DOHH2 (cell line): ENCODE results near the gene NDRG3.

ENCODE experiments used
- H3F3A ChIP-seq: fragments of 200-600 bp; sonication (generic), shearing (Covaris generic); 2 replicates; pipeline ENCODE4 v1.6.0; 2016; ENCODE audit warnings: antibody characterized with exemption, mild to moderate bottlenecking; ENCODE audit not compliant: control insufficient read depth, insufficient read depth
- H3K27ac ChIP-seq: fragments of 200-600 bp; sonication (generic); 2 replicates; pipeline ENCODE4 v1.5.1; 2014; ENCODE audit warnings: low read depth, mild to moderate bottlenecking, low read length, moderate library complexity
- H3K27me3 ChIP-seq: fragments of 200-600 bp; sonication (generic); 2 replicates; pipeline ENCODE4 v1.6.1; 2014; ENCODE audit warnings: mild to moderate bottlenecking, low read length, mixed read lengths; ENCODE audit not compliant: control insufficient read depth
- H3K36me3 ChIP-seq: fragments of 200-600 bp; sonication (generic); 2 replicates; pipeline ENCODE4 v1.6.1; 2014; ENCODE audit warnings: mild to moderate bottlenecking, low read length, moderate library complexity, mixed read lengths; ENCODE audit not compliant: control insufficient read depth
- H3K4me1 ChIP-seq: fragments of 200-600 bp; sonication (generic); 2 replicates; pipeline ENCODE4 v1.6.1; 2014; ENCODE audit warnings: mild to moderate bottlenecking, low read length, mixed read lengths; ENCODE audit not compliant: control insufficient read depth
- H3K4me2 ChIP-seq: fragments of 200-600 bp; sonication (generic); 2 replicates; pipeline ENCODE4 v1.6.0; 2014; ENCODE audit warnings: mild to moderate bottlenecking, low read length, moderate library complexity
- H3K4me3 ChIP-seq: fragments of 200-600 bp; sonication (generic); 2 replicates; pipeline ENCODE4 v1.5.1; 2014; ENCODE audit warnings: mild to moderate bottlenecking, low read length, mixed read lengths
- H3K79me2 ChIP-seq: fragments of 200-600 bp; sonication (generic); 2 replicates; pipeline ENCODE4 v1.6.1; 2014; ENCODE audit warnings: mild to moderate bottlenecking, low read length, mixed read lengths; ENCODE audit not compliant: control insufficient read depth
- H3K9me2 ChIP-seq: fragments of 200-600 bp; sonication (generic); replicated peaks from 2 replicates; pipeline ENCODE4 v1.6.1; 2014; ENCODE audit warnings: mild to moderate bottlenecking, low read length, mixed read lengths; ENCODE audit not compliant: control insufficient read depth
- H3K9me3 ChIP-seq: fragments of 200-600 bp; sonication (generic); 2 replicates; pipeline ENCODE4 v1.6.1; 2014; ENCODE audit warnings: antibody characterized with exemption, low read length, mixed read lengths; ENCODE audit not compliant: control insufficient read depth, insufficient read depth
- H4K20me1 ChIP-seq: fragments of 200-600 bp; sonication (generic); 2 replicates; pipeline ENCODE4 v1.6.0; 2014; ENCODE audit warnings: low read depth, mild to moderate bottlenecking, antibody characterized with exemption, low read length, moderate library complexity; ENCODE audit not compliant: control insufficient read depth, insufficient read depth
- EZH2phosphoT487 ChIP-seq: fragments of 200-600 bp; sonication (generic); IDR thresholded peaks from 2 replicates; pipeline ENCODE4 v1.6.1; 2017; ENCODE audit warnings: borderline replicate concordance, mild to moderate bottlenecking, antibody characterized with exemption, low read length, moderate library complexity, mixed read lengths
- TF ChIP-seq, protein P1 (sequence below): fragments of 200-600 bp; sonication (generic); IDR thresholded peaks from one replicate; pipeline ENCODE4 v1.5.1; 2014; ENCODE audit warnings: antibody characterized with exemption, mild to moderate bottlenecking, low read depth, low read length; ENCODE audit not compliant: poor library complexity, severe bottlenecking

The NDRG3 gene

GRCh38 chr20:36745927-36746659 is at the start of gene NDRG3:
TSS of gene NDRG3 (minus strand) at chr20:36746090. CDS start at chr20:36721735, 24,355 bp downstream.
- peaks cover 4% of the 10 kb centered on the region for H3K36me3 ChIP-seq
- peak within 1 kb of the TSS; percentile 80 for H3K4me3 ChIP-seq
- peaks cover 18% of the 10 kb centered on the region for H3K4me1 ChIP-seq
- peaks cover 24% of the 10 kb centered on the region for H3F3A ChIP-seq
- H4K20me1 ChIP-seq: no peaks in the 10 kb centered on the region
- TF ChIP-seq EZH2phosphoT487: no peak
- TF ChIP-seq, protein P1, sequence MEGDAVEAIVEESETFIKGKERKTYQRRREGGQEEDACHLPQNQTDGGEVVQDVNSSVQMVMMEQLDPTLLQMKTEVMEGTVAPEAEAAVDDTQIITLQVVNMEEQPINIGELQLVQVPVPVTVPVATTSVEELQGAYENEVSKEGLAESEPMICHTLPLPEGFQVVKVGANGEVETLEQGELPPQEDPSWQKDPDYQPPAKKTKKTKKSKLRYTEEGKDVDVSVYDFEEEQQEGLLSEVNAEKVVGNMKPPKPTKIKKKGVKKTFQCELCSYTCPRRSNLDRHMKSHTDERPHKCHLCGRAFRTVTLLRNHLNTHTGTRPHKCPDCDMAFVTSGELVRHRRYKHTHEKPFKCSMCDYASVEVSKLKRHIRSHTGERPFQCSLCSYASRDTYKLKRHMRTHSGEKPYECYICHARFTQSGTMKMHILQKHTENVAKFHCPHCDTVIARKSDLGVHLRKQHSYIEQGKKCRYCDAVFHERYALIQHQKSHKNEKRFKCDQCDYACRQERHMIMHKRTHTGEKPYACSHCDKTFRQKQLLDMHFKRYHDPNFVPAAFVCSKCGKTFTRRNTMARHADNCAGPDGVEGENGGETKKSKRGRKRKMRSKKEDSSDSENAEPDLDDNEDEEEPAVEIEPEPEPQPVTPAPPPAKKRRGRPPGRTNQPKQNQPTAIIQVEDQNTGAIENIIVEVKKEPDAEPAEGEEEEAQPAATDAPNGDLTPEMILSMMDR: no peak
- H3K9me2 ChIP-seq: no peaks in the 10 kb centered on the region
- peaks cover 3% of the 10 kb centered on the region for H3K79me2 ChIP-seq
- H3K4me2 ChIP-seq: peak within 1 kb of the TSS; percentile 98
- no peaks in the 10 kb centered on the region for H3K27me3 ChIP-seq
- H3K27ac ChIP-seq: peak within 1 kb of the TSS; percentile 59
- H3K9me3 ChIP-seq: no peaks in the 10 kb centered on the region

GRCh38 chr20:36794116-36794474 is 48.2 kb upstream of the NDRG3 start:
- peaks cover 8% of the 10 kb centered on the region for H3K4me1 ChIP-seq
- no peaks in the 10 kb centered on the region for H3K9me2 ChIP-seq
- H4K20me1 ChIP-seq: no peaks in the 10 kb centered on the region
- no peak overlapping the region for H3K27ac ChIP-seq
- no peaks in the 10 kb centered on the region for H3K27me3 ChIP-seq
- H3K9me3 ChIP-seq: no peaks in the 10 kb centered on the region
- H3K36me3 ChIP-seq: peaks cover 13% of the 10 kb centered on the region
- no peaks in the 10 kb centered on the region for H3F3A ChIP-seq
- H3K79me2 ChIP-seq: no peaks in the 10 kb centered on the region
- TF ChIP-seq, protein P1: no peak
- TF ChIP-seq EZH2phosphoT487: no peak
- no peak overlapping the region for H3K4me3 ChIP-seq
- H3K4me2 ChIP-seq: no peak overlapping the region

GRCh38 chr20:36793294-36794115 is 47.6 kb upstream of the NDRG3 start:
- Histone ChIP-seq H3K4me2 (no peak overlapping the region), H3F3A (no peaks in the 10 kb centered on the region), H3K9me3 (no peaks in the 10 kb centered on the region), H3K36me3 (peaks cover 13% of the 10 kb centered on the region), H3K9me2 (no peaks in the 10 kb centered on the region), H3K4me3 (no peak overlapping the region), H3K27me3 (no peaks in the 10 kb centered on the region), H4K20me1 (no peaks in the 10 kb centered on the region), H3K4me1 (peaks cover 8% of the 10 kb centered on the region), H3K79me2 (no peaks in the 10 kb centered on the region), H3K27ac (no peak overlapping the region)
- TF ChIP-seq, protein P1: no peak
- no peak for TF ChIP-seq EZH2phosphoT487
